HepG2 (cell line): ENCODE data around the gene TEX19. TPM values are rescaled to one million over a fixed set of nuclear protein-coding genes. Genes with fewer than 3 reads are reported as not detected.

Experiments
- DNMT1 ChIP-seq: sonication (generic); formaldehyde crosslinking; IDR thresholded peaks from 2 replicates; pipeline ENCODE4 v1.5.1; 2020; ENCODE audit warnings: mild to moderate bottlenecking, missing genetic modification reagents
- MXI1 ChIP-seq: IDR thresholded peaks from 3 replicates; pipeline ENCODE4 v1.6.1; 2012; ENCODE audit warnings: low read depth, low read length, inconsistent platforms, borderline replicate concordance
- NR2C2 ChIP-seq: sonication (generic); formaldehyde crosslinking; IDR thresholded peaks from 2 replicates; pipeline ENCODE4 v1.4.0; 2020; ENCODE audit warnings: missing genetic modification reagents, mild to moderate bottlenecking, moderate library complexity, borderline replicate concordance
- RBM22 ChIP-seq: fragments of 200-400 bp; formaldehyde crosslinking; optimal IDR thresholded peaks from 2 replicates; pipeline ENCODE3; 2017; ENCODE audit warnings: mild to moderate bottlenecking, low read length, moderate library complexity
- ZNF318 ChIP-seq: sonication (generic); formaldehyde crosslinking; IDR thresholded peaks from 2 replicates; pipeline ENCODE4 v1.4.0; 2020; ENCODE audit warnings: mild to moderate bottlenecking, missing genetic modification reagents
- ZNF33A ChIP-seq: sonication (generic); formaldehyde crosslinking; IDR thresholded peaks from 2 replicates; pipeline ENCODE4 v1.5.1; 2020; ENCODE audit warnings: missing genetic modification reagents, mild to moderate bottlenecking, moderate library complexity, borderline replicate concordance
- ZNF432 ChIP-seq: sonication (generic); formaldehyde crosslinking; IDR thresholded peaks from 2 replicates; pipeline ENCODE4 v1.5.0; 2020; ENCODE audit warnings: missing genetic modification reagents, mild to moderate bottlenecking, borderline replicate concordance
- ZNF660 ChIP-seq: sonication (generic); formaldehyde crosslinking; IDR thresholded peaks from 2 replicates; pipeline ENCODE4 v1.5.1; 2020; ENCODE audit warnings: mild to moderate bottlenecking, low read depth, missing genetic modification reagents, borderline replicate concordance
- polyA plus RNA-seq, 8 experiments: library from polyadenylated mRNA; depleted of rRNA in 3 of 8; stranded (reverse) in 7 of 8; unstranded in 1 of 8; fragments of >200 nt; fragmentation: Illumina TruSeq in 4 of 8; extraction: Trizol in 4 of 8; gene quantifications; 2 replicates each; pipeline versions ENCODE4 v1.2.1 to v1.2.3, GENCODE V29; 2011 to 2016; ENCODE audit warnings: low read depth in 4 of 8, missing spikeins in 1 of 8, mixed read lengths in 1 of 8; ENCODE audit not compliant: insufficient read depth in 1 of 8
- total RNA-seq, 5 experiments: library from RNA; depleted of rRNA; stranded (reverse); fragments of >200 nt; fragmentation: Illumina TruSeq; extraction: Trizol; gene quantifications; 2 replicates each; pipeline ENCODE4 v1.2.3, GENCODE V29; 2016; ENCODE audit warnings: low read depth in 1 of 5
- TF ChIP-seq, protein P1 (sequence below): sonication (generic); formaldehyde crosslinking; IDR thresholded peaks from 2 replicates; pipeline ENCODE4 v1.5.0; 2020; ENCODE audit warnings: mild to moderate bottlenecking, missing genetic modification reagents, borderline replicate concordance
- TF ChIP-seq, protein P2 (sequence below): sonication (generic); formaldehyde crosslinking; IDR thresholded peaks from 2 replicates; pipeline ENCODE4 v1.4.0; 2020; ENCODE audit warnings: missing genetic modification reagents
- TF ChIP-seq, protein P3 (sequence below), 2 experiments: sonication (generic) in 1 of 2; formaldehyde crosslinking in 1 of 2; IDR thresholded peaks; 2 replicates each; pipeline versions ENCODE4 v1.4.0 to v1.6.1; 2018 to 2020; ENCODE audit warnings: missing genetic modification reagents in 2 of 2, borderline replicate concordance in 1 of 2, low read depth in 1 of 2, mild to moderate bottlenecking in 1 of 2, missing biosample characterization in 1 of 2

The TEX19 gene
- total and polyA plus RNA-seq, 2 of the 13 experiments (the other 11 are each of a cell fraction or from before 2014, with no cell fraction given): 1.3 to 6.0 TPM

DNA sequence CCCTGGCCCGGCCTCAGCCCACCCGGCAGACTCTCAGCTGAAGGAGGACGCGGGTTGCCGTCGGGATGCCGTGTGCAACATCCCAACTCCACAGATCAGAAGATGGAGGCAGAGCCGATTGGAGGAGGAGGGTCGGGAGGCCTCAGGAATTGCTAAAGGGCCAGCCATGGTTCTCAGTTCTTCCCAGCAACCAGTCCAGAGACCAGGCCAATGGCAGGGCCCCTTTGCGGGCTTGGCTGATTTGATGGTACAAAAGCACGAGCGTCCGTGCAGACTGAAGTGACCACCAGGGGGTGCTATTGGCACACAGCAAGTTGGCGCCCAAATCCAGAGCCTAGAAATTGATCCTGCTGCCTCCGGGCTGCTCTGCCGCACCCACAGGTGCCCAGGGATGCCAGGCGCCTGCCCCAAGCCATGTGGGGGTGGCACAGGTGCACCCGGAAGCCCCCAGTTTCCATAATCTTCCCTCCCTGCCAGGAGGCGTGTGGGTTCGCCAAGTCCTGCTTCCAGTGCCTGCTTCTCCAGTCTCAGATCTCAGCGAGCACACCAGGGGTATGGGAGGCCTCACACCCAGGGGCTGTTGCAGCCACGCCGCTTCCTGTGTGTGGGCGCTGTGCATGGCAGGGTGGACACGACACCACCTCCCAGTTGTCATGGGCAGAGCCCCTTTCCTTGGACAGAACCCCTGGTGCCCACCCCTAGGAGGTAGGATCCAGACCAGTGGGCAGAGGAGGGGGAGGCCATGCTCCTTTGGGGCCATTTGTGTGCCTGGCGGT is 7.1 kb upstream of the TEX19 start (continued):
- TF ChIP-seq DNMT1 (CRISPR knock-in tag) (no peak), MXI1 (peak; percentile 42; the same call in 1 of the 3 replicates), ZNF432 (CRISPR knock-in tag) (no peak; the same call in 1 of the 2 replicates), ZNF33A (CRISPR knock-in tag) (no peak), ZNF318 (no peak; the same call in 1 of the 2 replicates), ZNF660 (no peak), NR2C2 (CRISPR knock-in tag) (0 out of 2 replicates have a peak, but pooled peaks have one; percentile 45), RBM22 (no peak)
- TF ChIP-seq, protein P1, sequence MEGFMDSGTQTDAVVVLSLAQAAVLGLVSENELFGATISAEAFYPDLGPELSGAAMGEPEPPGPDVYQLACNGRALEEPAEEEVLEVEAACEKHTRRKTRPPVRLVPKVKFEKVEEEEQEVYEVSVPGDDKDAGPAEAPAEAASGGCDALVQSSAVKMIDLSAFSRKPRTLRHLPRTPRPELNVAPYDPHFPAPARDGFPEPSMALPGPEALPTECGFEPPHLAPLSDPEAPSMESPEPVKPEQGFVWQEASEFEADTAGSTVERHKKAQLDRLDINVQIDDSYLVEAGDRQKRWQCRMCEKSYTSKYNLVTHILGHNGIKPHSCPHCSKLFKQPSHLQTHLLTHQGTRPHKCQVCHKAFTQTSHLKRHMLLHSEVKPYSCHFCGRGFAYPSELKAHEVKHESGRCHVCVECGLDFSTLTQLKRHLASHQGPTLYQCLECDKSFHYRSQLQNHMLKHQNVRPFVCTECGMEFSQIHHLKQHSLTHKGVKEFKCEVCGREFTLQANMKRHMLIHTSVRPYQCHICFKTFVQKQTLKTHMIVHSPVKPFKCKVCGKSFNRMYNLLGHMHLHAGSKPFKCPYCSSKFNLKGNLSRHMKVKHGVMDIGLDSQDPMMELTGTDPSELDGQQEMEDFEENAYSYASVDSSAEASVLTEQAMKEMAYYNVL (CRISPR knock-in tag): peak; percentile 3; the same call in 1 of the 2 replicates
- TF ChIP-seq, protein P2, sequence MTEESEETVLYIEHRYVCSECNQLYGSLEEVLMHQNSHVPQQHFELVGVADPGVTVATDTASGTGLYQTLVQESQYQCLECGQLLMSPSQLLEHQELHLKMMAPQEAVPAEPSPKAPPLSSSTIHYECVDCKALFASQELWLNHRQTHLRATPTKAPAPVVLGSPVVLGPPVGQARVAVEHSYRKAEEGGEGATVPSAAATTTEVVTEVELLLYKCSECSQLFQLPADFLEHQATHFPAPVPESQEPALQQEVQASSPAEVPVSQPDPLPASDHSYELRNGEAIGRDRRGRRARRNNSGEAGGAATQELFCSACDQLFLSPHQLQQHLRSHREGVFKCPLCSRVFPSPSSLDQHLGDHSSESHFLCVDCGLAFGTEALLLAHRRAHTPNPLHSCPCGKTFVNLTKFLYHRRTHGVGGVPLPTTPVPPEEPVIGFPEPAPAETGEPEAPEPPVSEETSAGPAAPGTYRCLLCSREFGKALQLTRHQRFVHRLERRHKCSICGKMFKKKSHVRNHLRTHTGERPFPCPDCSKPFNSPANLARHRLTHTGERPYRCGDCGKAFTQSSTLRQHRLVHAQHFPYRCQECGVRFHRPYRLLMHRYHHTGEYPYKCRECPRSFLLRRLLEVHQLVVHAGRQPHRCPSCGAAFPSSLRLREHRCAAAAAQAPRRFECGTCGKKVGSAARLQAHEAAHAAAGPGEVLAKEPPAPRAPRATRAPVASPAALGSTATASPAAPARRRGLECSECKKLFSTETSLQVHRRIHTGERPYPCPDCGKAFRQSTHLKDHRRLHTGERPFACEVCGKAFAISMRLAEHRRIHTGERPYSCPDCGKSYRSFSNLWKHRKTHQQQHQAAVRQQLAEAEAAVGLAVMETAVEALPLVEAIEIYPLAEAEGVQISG (CRISPR knock-in tag): peak; percentile 71
- TF ChIP-seq, protein P3, sequence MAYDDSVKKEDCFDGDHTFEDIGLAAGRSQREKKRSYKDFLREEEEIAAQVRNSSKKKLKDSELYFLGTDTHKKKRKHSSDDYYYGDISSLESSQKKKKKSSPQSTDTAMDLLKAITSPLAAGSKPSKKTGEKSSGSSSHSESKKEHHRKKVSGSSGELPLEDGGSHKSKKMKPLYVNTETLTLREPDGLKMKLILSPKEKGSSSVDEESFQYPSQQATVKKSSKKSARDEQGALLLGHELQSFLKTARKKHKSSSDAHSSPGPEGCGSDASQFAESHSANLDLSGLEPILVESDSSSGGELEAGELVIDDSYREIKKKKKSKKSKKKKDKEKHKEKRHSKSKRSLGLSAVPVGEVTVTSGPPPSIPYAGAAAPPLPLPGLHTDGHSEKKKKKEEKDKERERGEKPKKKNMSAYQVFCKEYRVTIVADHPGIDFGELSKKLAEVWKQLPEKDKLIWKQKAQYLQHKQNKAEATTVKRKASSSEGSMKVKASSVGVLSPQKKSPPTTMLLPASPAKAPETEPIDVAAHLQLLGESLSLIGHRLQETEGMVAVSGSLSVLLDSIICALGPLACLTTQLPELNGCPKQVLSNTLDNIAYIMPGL (CRISPR knock-in tag; IDR thresholded peaks at IDR 0.05; ENCODE audit: borderline replicate concordance in 1 of 2, low read depth in 1 of 2): peak; percentile 78 to 85; a peak in 3 of 4 replicates
